Endothelial cell of umbilical vein (primary cell): Measurements from ENCODE around the gene TFF1. TPM values are rescaled to one million over a fixed set of nuclear protein-coding genes. Genes with fewer than 3 reads are reported as not detected.

ENCODE experiments used
- BruUV-seq: library from RNA; stranded (reverse); fragments of 400-500 nt; replicated peaks from 2 replicates; lab custom pipeline; 2021; lab: Mats Ljungman, UMichigan
- CTCF ChIA-PET: fragments of 300-600, 350-600 bp; sonication (Branson Sonifier 250); formaldehyde crosslinking; loops from one replicate; lab custom pipeline; 2021; ENCODE audit warnings: antibody characterized with exemption, inconsistent platforms; lab: Charles Lee
- POLR2A ChIA-PET: fragments of 300-600, 350-600 bp; sonication (Branson Sonifier 250); formaldehyde crosslinking; loops from one replicate; lab custom pipeline; 2021; ENCODE audit warnings: antibody characterized with exemption, inconsistent platforms; lab: Charles Lee
- DNase-seq: peaks from one replicate; pipeline ENCODE4 v3.0.0-alpha.2; 2011; ENCODE audit warnings: low read depth, low spot score
- FAIRE-seq: peaks from 2 replicates; lab custom pipeline; 2011; peaks lifted over from hg19 to GRCh38; lab: Jason Lieb, UNC
- H2AFZ ChIP-seq: 2 replicates; pipeline ENCODE4 v1.6.0; 2012; ENCODE audit warnings: low read depth, low read length, control low read depth, inconsistent platforms
- H3K27ac ChIP-seq: 2 replicates; pipeline ENCODE4 v1.5.1; 2011; ENCODE audit warnings: low read depth, mild to moderate bottlenecking, control low read depth, low read length, moderate library complexity; ENCODE audit not compliant: insufficient read depth
- H3K27me3 ChIP-seq, 2 experiments: 2 replicates each; pipeline versions ENCODE4 v1.6.0 to v1.6.1; 2011; ENCODE audit warnings: low read length in 2 of 2, mixed read lengths in 1 of 2; ENCODE audit not compliant: control insufficient read depth in 2 of 2, insufficient read depth in 2 of 2
- H3K36me3 ChIP-seq, 2 experiments: 2 replicates in 1 of 2; 3 replicates in 1 of 2; pipeline ENCODE4 v1.5.1; 2011; ENCODE audit warnings: low read length in 2 of 2, mild to moderate bottlenecking in 1 of 2, moderate library complexity in 1 of 2; ENCODE audit not compliant: control insufficient read depth in 2 of 2, insufficient read depth in 2 of 2; ENCODE audit errors: extremely low read depth in 1 of 2
- H3K4me1 ChIP-seq: 3 replicates; pipeline ENCODE4 v1.5.1; 2011; ENCODE audit warnings: mild to moderate bottlenecking, low read length; ENCODE audit not compliant: control insufficient read depth, insufficient read depth; ENCODE audit errors: extremely low read depth
- H3K4me2 ChIP-seq: 2 replicates; pipeline ENCODE4 v1.6.1; 2011; ENCODE audit warnings: low read length, control low read depth, mixed read lengths; ENCODE audit not compliant: insufficient read depth
- H3K4me3 ChIP-seq, 3 experiments: fragments of 200-600 bp in 1 of 3; sonication (generic), shearing (Covaris generic) in 1 of 3; replicated peaks in 1 of 3; 2 replicates each; pipeline ENCODE4 v1.5.1; 2011 to 2016; ENCODE audit warnings: control low read depth in 3 of 3, low read length in 3 of 3, mild to moderate bottlenecking in 2 of 3, inconsistent platforms in 1 of 3, low read depth in 1 of 3, moderate library complexity in 1 of 3; ENCODE audit not compliant: insufficient read depth in 1 of 3
- H3K79me2 ChIP-seq: 2 replicates; pipeline ENCODE4 v1.6.0; 2012; ENCODE audit warnings: low read length, inconsistent platforms; ENCODE audit not compliant: control insufficient read depth, insufficient read depth
- H3K9ac ChIP-seq: replicated peaks from 2 replicates; pipeline ENCODE3; 2011; ENCODE audit warnings: low read length, control low read depth; ENCODE audit not compliant: insufficient read depth; ENCODE audit errors: extremely low read depth
- H3K9me1 ChIP-seq: replicated peaks from 3 replicates; pipeline ENCODE4 v1.6.0; 2011; ENCODE audit warnings: mild to moderate bottlenecking, low read length; ENCODE audit not compliant: control insufficient read depth, insufficient read depth; ENCODE audit errors: extremely low read depth
- H3K9me3 ChIP-seq: replicated peaks from 2 replicates; pipeline ENCODE4 v1.5.1; 2012; ENCODE audit warnings: low read length, inconsistent platforms; ENCODE audit not compliant: control insufficient read depth, insufficient read depth
- H4K20me1 ChIP-seq: replicated peaks from 2 replicates; pipeline ENCODE3; 2011; ENCODE audit warnings: mild to moderate bottlenecking, low read length; ENCODE audit not compliant: control insufficient read depth, insufficient read depth; ENCODE audit errors: extremely low read depth
- CTCF ChIP-seq, 2 donors: IDR thresholded peaks; 1 replicate in 1 of 2; 2 replicates in 1 of 2; pipeline ENCODE4 v1.5.1; 2011; ENCODE audit warnings: low read length in 2 of 2, mild to moderate bottlenecking in 2 of 2, moderate library complexity in 2 of 2, control low read depth in 1 of 2, inconsistent platforms in 1 of 2, low read depth in 1 of 2; ENCODE audit not compliant: insufficient read depth in 1 of 2; ENCODE audit errors: extremely low read depth in 1 of 2
- EZH2 ChIP-seq: IDR thresholded peaks from 2 replicates; pipeline ENCODE4 v1.6.1; 2012; ENCODE audit warnings: borderline replicate concordance, low read depth, mild to moderate bottlenecking, moderate library complexity, low read length, inconsistent platforms; ENCODE audit not compliant: severe bottlenecking
- FOS ChIP-seq: IDR thresholded peaks from 2 replicates; pipeline ENCODE4 v1.6.1; 2011; ENCODE audit warnings: mild to moderate bottlenecking, low read length, moderate library complexity, borderline replicate concordance; ENCODE audit not compliant: insufficient read depth
- GATA2 ChIP-seq: IDR thresholded peaks from 2 replicates; pipeline ENCODE4 v1.7.0; 2011; ENCODE audit warnings: low read depth, mild to moderate bottlenecking, moderate library complexity, mixed read lengths, low read length; ENCODE audit not compliant: insufficient read length, insufficient read depth
- JUN ChIP-seq: IDR thresholded peaks from 2 replicates; pipeline ENCODE4 v1.6.1; 2011; ENCODE audit warnings: borderline replicate concordance, low read depth; ENCODE audit not compliant: insufficient read length, insufficient read depth
- MYC ChIP-seq: IDR thresholded peaks from one replicate; pipeline ENCODE4 v1.6.1; 2011; ENCODE audit warnings: mild to moderate bottlenecking, low read depth, low read length
- POLR2A ChIP-seq: IDR thresholded peaks from 2 replicates; pipeline ENCODE4 v1.6.1; 2012; ENCODE audit warnings: low read depth, mild to moderate bottlenecking, control low read depth, low read length
- POLR2AphosphoS5 ChIP-seq: IDR thresholded peaks from 2 replicates; pipeline ENCODE4 v1.6.1; 2012; ENCODE audit warnings: low read depth, mild to moderate bottlenecking, control low read depth, low read length, moderate library complexity; ENCODE audit not compliant: insufficient read depth
- dilution Hi-C: fragments of 300-500 bp; cut with MboI; formaldehyde crosslinking; loops from one replicate; pipeline ENCODE4 v1.15.0; 2019; ENCODE audit warnings: low sequenced_read_pairs; ENCODE audit not compliant: extremely low pct_ligation_motif_present
- intact Hi-C: fragments of 100-400 bp; cut with micrococcal nuclease; formaldehyde crosslinking; loops from one replicate; pipeline ENCODE4 v1.10.0; 2022
- polyA plus RNA-seq, 4 experiments: library from polyadenylated mRNA; depleted of rRNA in 3 of 4; stranded (reverse) in 3 of 4; unstranded in 1 of 4; fragments of >200 nt; gene quantifications; 2 replicates each; pipeline versions ENCODE4 v1.2.1 to v1.2.3, GENCODE V29; 2011 to 2012; ENCODE audit warnings: missing spikeins in 1 of 4
- total RNA-seq: library from RNA; stranded (reverse); gene quantifications from 2 replicates; pipeline ENCODE4 v1.2.3, GENCODE V29; 2021
- TF ChIP-seq, protein P1 (sequence below): IDR thresholded peaks from 2 replicates; pipeline ENCODE4 v1.6.1; 2011; ENCODE audit not compliant: insufficient read depth, insufficient read length

TFF1 gene
- total and polyA plus RNA-seq, 2 donors (not counting 3 experiments of a cell fraction or from before 2014, with no cell fraction given) = not detected

- no peak overlapping the region for H3K4me3 ChIP-seq
- H3K9ac ChIP-seq = no peak overlapping the region
- no peaks in the 10 kb centered on the region for H4K20me1 ChIP-seq
- H3K4me1 ChIP-seq = no peaks in the 10 kb centered on the region
- intact Hi-C loops (no loop called here), dilution Hi-C loops (no loop called here)
- H3K27ac ChIP-seq = no peak overlapping the region
- TF ChIP-seq GATA2 = no peak
- no peak for TF ChIP-seq FOS
- TF ChIP-seq EZH2 = no peak
- TF ChIP-seq, protein P1, sequence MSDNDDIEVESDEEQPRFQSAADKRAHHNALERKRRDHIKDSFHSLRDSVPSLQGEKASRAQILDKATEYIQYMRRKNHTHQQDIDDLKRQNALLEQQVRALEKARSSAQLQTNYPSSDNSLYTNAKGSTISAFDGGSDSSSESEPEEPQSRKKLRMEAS = no peak
- no peak for TF ChIP-seq POLR2A
- TF ChIP-seq CTCF (IDR thresholded peaks at IDR 0.05; ENCODE audit: extremely low read depth in 1 of 2, insufficient read depth in 1 of 2, low read depth in 1 of 2, low read length in 2 of 2) = no peak
- TF ChIP-seq POLR2AphosphoS5 = no peak
- TF ChIP-seq JUN = no peak
- no peak for TF ChIP-seq MYC
- ChIA-PET CTCF (no interaction called here), POLR2A (no interaction called here)
- H3K36me3 ChIP-seq = no peaks in the 10 kb centered on the region
- no peaks in the 10 kb centered on the region for H3K79me2 ChIP-seq
- H3K4me2 ChIP-seq = no peak overlapping the region
- no peak for DNase-seq
- no peaks in the 10 kb centered on the region for H3K9me3 ChIP-seq
- FAIRE-seq = no peak
- no peak overlapping the region for H2AFZ ChIP-seq
- BruUV-seq = no TSS peak
- no peaks in the 10 kb centered on the region for H3K9me1 ChIP-seq
- H3K27me3 ChIP-seq = peaks cover 3 to 9% of the 10 kb centered on the region in 2 experiments
These were observed 47.2 kb upstream of the TFF1 start for GRCh38 chr21:42413500-42413899.
